Adrenal gland (tissue), 5 donors: ENCODE results near the gene SNCB.

Experiments
- CTCF ChIP-seq, 6 experiments: fragments of 450-650 bp in 4 of 6; fragments of 200-600 bp in 2 of 6; sonication (generic) in 1 of 6; IDR thresholded peaks; 1 replicate in 5 of 6; 2 replicates in 1 of 6; pipeline versions ENCODE4 v1.5.1 to v1.8.0; 2016 to 2021; ENCODE audit warnings: antibody characterized with exemption in 6 of 6, mild to moderate bottlenecking in 2 of 6, moderate library complexity in 1 of 6
- POLR2A ChIP-seq, 2 donors: fragments of 450-650 bp; IDR thresholded peaks; one replicate each; pipeline ENCODE4 v1.6.1; 2017; ENCODE audit warnings: antibody characterized with exemption in 2 of 2, mild to moderate bottlenecking in 2 of 2, moderate library complexity in 1 of 2
- donor health status: DM: no; HTN: no; CAD: no.

- TF ChIP-seq CTCF (IDR thresholded peaks at IDR 0.05) (no peak), POLR2A (IDR thresholded peaks at IDR 0.05) (no peak)
These were observed 34.2 kb downstream of the SNCB start for GRCh38 chr5:176596069-176596644.
